Hepatocyte (in vitro differentiated cells): Measurements from ENCODE around the gene OR52E4.

ENCODE experiments used
- CTCF ChIP-seq: fragments of 200-600 bp; sonication (generic); IDR thresholded peaks from 2 replicates; pipeline ENCODE4 v1.5.1; 2016; ENCODE audit warnings: antibody characterized with exemption, mild to moderate bottlenecking; ENCODE audit not compliant: poor library complexity
- EZH2 ChIP-seq: fragments of 200-600 bp; sonication (generic); IDR thresholded peaks from 2 replicates; pipeline ENCODE4 v1.6.1; 2016; ENCODE audit warnings: antibody characterized with exemption, mild to moderate bottlenecking, borderline replicate concordance
- EZH2phosphoT487 ChIP-seq: fragments of 200-600 bp; sonication (generic); IDR thresholded peaks from one replicate; pipeline ENCODE4 v1.6.1; 2018; ENCODE audit warnings: antibody characterized with exemption, mild to moderate bottlenecking, low read depth, moderate library complexity; ENCODE audit not compliant: unreplicated experiment, severe bottlenecking

GRCh38 chr11:5891216-5891800 lies 10.9 kb downstream of the OR52E4 start:
- TF ChIP-seq CTCF (peak; percentile 62), EZH2 (no peak), EZH2phosphoT487 (no peak)
